ENCODE results near the gene NIT2. TPM values are rescaled to one million over a fixed set of nuclear protein-coding genes. Genes with fewer than 3 reads are reported as not detected.

Gene NIT2
- total and polyA plus RNA-seq, 9 of the 15 experiments (the other 6 are each of a cell fraction or from before 2014, with no cell fraction given): 11.4 to 62.2 (median 22.1) TPM

- H3K4me2 ChIP-seq (ENCODE audit: insufficient read depth, low read length): no peak overlapping the region
- WGBS (ENCODE audit: insufficient coverage, low coverage, missing lambda C conversion rate): 80% methylated on average over 1 of the region's 1 CpG
- ChIA-PET CTCF (ENCODE audit: low intra/inter-chr PET ratio) (no interaction called here), POLR2A (interaction anchor here (1.4 kb wide), 1 partner anchor 17 kb away, joined by 4 read pairs; no protein-coding TSS in a partner anchor)
- no peaks in the 10 kb centered on the region for H3K9me1 ChIP-seq (ENCODE audit: control insufficient read depth, insufficient read depth, low read length)
- no peaks in the 10 kb centered on the region for H3K9me3 ChIP-seq (replicated peaks; ENCODE audit: control insufficient read depth, insufficient read depth, low read depth, low read length)
- H3K79me2 ChIP-seq (ENCODE audit: control insufficient read depth, insufficient read depth, low read length): no peaks in the 10 kb centered on the region
- H4K20me1 ChIP-seq (replicated peaks; ENCODE audit: control insufficient read depth, insufficient read depth, low read length): no peaks in the 10 kb centered on the region
- no peaks in the 10 kb centered on the region for H3K4me1 ChIP-seq (replicated peaks in 1 of 2; ENCODE audit: control insufficient read depth in 2 of 2, insufficient read depth in 2 of 2, low read length in 2 of 2)
- H2AFZ ChIP-seq (ENCODE audit: low read depth, low read length): no peak overlapping the region
- no peaks in the 10 kb centered on the region for H3K27me3 ChIP-seq (ENCODE audit: control insufficient read depth in 2 of 2, insufficient read depth in 2 of 2, low read length in 2 of 2)
- H3K36me3 ChIP-seq (ENCODE audit: control insufficient read depth, insufficient read depth, low read length): peaks cover 58% of the 10 kb centered on the region
- H3K4me3 ChIP-seq: no peak overlapping the region
- no peak for ATAC-seq
- no TSS peak for BruUV-seq (replicated peaks)
- H3K27ac ChIP-seq (ENCODE audit: extremely low read depth, low read depth, low read length): no peak overlapping the region
- intact Hi-C loops (cut with micrococcal nuclease) (no loop called here), in situ Hi-C loops (cut with MboI) (no loop called here)
- no peak for DNase-seq (ENCODE audit: extremely low read depth in 1 of 4, low spot score in 3 of 4)
- H3K9ac ChIP-seq (ENCODE audit: insufficient read depth in 1 of 2, low read depth in 2 of 2, low read length in 2 of 2): no peak overlapping the region
- FAIRE-seq: peak; percentile 6
- no peak for TF ChIP-seq GATAD2A (IDR thresholded peaks at IDR 0.05)
- no peak for TF ChIP-seq BRD4 (IDR thresholded peaks at IDR 0.05)
- no peak for TF ChIP-seq U2AF2 (optimal IDR thresholded peaks at IDR 0.05; ENCODE audit: low read depth, low read length)
- TF ChIP-seq, protein P1, sequence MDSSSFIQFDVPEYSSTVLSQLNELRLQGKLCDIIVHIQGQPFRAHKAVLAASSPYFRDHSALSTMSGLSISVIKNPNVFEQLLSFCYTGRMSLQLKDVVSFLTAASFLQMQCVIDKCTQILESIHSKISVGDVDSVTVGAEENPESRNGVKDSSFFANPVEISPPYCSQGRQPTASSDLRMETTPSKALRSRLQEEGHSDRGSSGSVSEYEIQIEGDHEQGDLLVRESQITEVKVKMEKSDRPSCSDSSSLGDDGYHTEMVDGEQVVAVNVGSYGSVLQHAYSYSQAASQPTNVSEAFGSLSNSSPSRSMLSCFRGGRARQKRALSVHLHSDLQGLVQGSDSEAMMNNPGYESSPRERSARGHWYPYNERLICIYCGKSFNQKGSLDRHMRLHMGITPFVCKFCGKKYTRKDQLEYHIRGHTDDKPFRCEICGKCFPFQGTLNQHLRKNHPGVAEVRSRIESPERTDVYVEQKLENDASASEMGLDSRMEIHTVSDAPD (CRISPR knock-in tag; IDR thresholded peaks at IDR 0.05): no peak
- no peak for TF ChIP-seq ZNF143 (CRISPR knock-in tag; IDR thresholded peaks at IDR 0.05)
- no peak for TF ChIP-seq ZNF408 (CRISPR knock-in tag; IDR thresholded peaks at IDR 0.05; ENCODE audit: low read depth)
- TF ChIP-seq CTCFL (IDR thresholded peaks at IDR 0.05; ENCODE audit: borderline replicate concordance, insufficient read depth, low read depth, low read length, poor library complexity, severe bottlenecking): no peak
- TF ChIP-seq HDAC6 (IDR thresholded peaks at IDR 0.05; ENCODE audit: low read depth, low read length): no peak
- no peak for TF ChIP-seq ZBTB11 (CRISPR knock-in tag; IDR thresholded peaks at IDR 0.05)
- no peak for TF ChIP-seq OTX1 (CRISPR knock-in tag; IDR thresholded peaks at IDR 0.05)
- no peak for TF ChIP-seq TCF15 (CRISPR knock-in tag; IDR thresholded peaks at IDR 0.05)
- TF ChIP-seq SP1 (CRISPR knock-in tag; IDR thresholded peaks at IDR 0.05): no peak
Observed at GRCh38 chr3:100306695-100307094, 27.9 kb upstream of the NIT2 start.
